HepG2 (cell line): ENCODE results near the gene OOSP1. TPM values are rescaled to one million over a fixed set of nuclear protein-coding genes. Genes with fewer than 3 reads are reported as not detected.
"Not testable (repeated sequence)": the region's sequence is repeated elsewhere in the genome, so short reads cannot be mapped to it uniquely, and the experiment has no call there.

Experiments
- ATAC-seq: fragments of 200-7000 bp; cut with Tn5 transposase; 3 replicates; pipeline ENCODE4 v1.9.1; 2020; ENCODE audit warnings: mild to moderate bottlenecking, moderate library complexity
- BruUV-seq: library from RNA; stranded (reverse); fragments of 400-500 nt; replicated peaks from 2 replicates; lab custom pipeline; 2021; lab: Mats Ljungman, UMichigan
- CTCF ChIA-PET: fragments of 300-600 bp; formaldehyde crosslinking; extraction: SDS; loops from one replicate; lab custom pipeline; 2021; ENCODE audit warnings: low total read pairs, inconsistent platforms, low intra/inter-chr PET ratio; lab: Yijun Ruan, JAX
- POLR2A ChIA-PET: fragments of 350-600 bp; sonication (Branson Sonifier 250); formaldehyde crosslinking; loops from one replicate; lab custom pipeline; 2020; ENCODE audit warnings: antibody characterized with exemption, inconsistent platforms; lab: Yijun Ruan, JAX
- DNase-seq: peaks from one replicate; pipeline ENCODE4 v3.0.0-alpha.2; 2015; ENCODE audit warnings: low spot score
- FAIRE-seq: peaks from 3 replicates; lab custom pipeline; 2011; peaks lifted over from hg19 to GRCh38; lab: Jason Lieb, UNC
- H2AFZ ChIP-seq: one replicate; pipeline ENCODE4 v1.6.1; 2011; ENCODE audit warnings: low read length, inconsistent platforms
- H3K27ac ChIP-seq: fragments of 300-600 bp; 3 replicates; pipeline ENCODE4 v1.8.0; 2011; ENCODE audit warnings: mixed run types, mild to moderate bottlenecking, mixed read lengths, low read length, inconsistent platforms; ENCODE audit not compliant: insufficient read depth; ENCODE audit errors: extremely low read length
- H3K27me3 ChIP-seq, 2 experiments: fragments of 200-600 bp in 1 of 2; 2 replicates in 1 of 2; 3 replicates in 1 of 2; pipeline versions ENCODE4 v1.6.0 to v1.8.0; 2011; ENCODE audit warnings: low read length in 2 of 2, mild to moderate bottlenecking in 2 of 2, moderate library complexity in 2 of 2, inconsistent platforms in 1 of 2; ENCODE audit not compliant: insufficient read depth in 2 of 2, control insufficient read depth in 1 of 2
- H3K36me3 ChIP-seq, 2 experiments: fragments of 200-600 bp in 1 of 2; replicated peaks in 1 of 2; 2 replicates in 1 of 2; 3 replicates in 1 of 2; pipeline versions ENCODE4 v1.5.1 to v1.8.0; 2011; ENCODE audit warnings: low read length in 2 of 2, inconsistent platforms in 1 of 2; ENCODE audit not compliant: insufficient read depth in 2 of 2, control insufficient read depth in 1 of 2
- H3K4me1 ChIP-seq: 2 replicates; pipeline ENCODE4 v1.5.1; 2012; ENCODE audit warnings: low read length, inconsistent platforms; ENCODE audit not compliant: insufficient read depth
- H3K4me2 ChIP-seq: 2 replicates; pipeline ENCODE4 v1.6.0; 2011; ENCODE audit warnings: low read depth, low read length, inconsistent platforms
- H3K4me3 ChIP-seq, 3 experiments: fragments of 200-600 bp in 1 of 3; sonication (generic), shearing (Covaris generic) in 1 of 3; replicated peaks in 1 of 3; 2 replicates each; pipeline ENCODE4 v1.5.1; 2011 to 2016; ENCODE audit warnings: low read length in 3 of 3, inconsistent platforms in 2 of 3, low read depth in 2 of 3, mild to moderate bottlenecking in 2 of 3, control low read depth in 1 of 3, mixed read lengths in 1 of 3; ENCODE audit not compliant: insufficient read depth in 1 of 3
- H3K79me2 ChIP-seq: one replicate; pipeline ENCODE4 v1.6.1; 2011; ENCODE audit warnings: low read length, inconsistent platforms; ENCODE audit not compliant: insufficient read depth
- H3K9ac ChIP-seq: 2 replicates; pipeline ENCODE4 v1.6.0; 2011; ENCODE audit warnings: mild to moderate bottlenecking, low read depth, low read length, inconsistent platforms; ENCODE audit not compliant: insufficient read depth
- H3K9me3 ChIP-seq: 2 replicates; pipeline ENCODE4 v1.5.1; 2012; ENCODE audit warnings: mild to moderate bottlenecking, low read length
- H4K20me1 ChIP-seq: 2 replicates; pipeline ENCODE4 v1.6.0; 2011; ENCODE audit warnings: inconsistent platforms, mild to moderate bottlenecking, low read length, moderate library complexity; ENCODE audit not compliant: insufficient read depth
- GRHL1 ChIP-seq: sonication (generic); formaldehyde crosslinking; conservative IDR thresholded peaks from 2 replicates; pipeline ENCODE4 v1.8.0; 2022; ENCODE audit warnings: missing genetic modification reagents
- PAXIP1 ChIP-seq: sonication (generic); formaldehyde crosslinking; conservative IDR thresholded peaks from 2 replicates; pipeline ENCODE4 v1.4.0; 2020; ENCODE audit warnings: mild to moderate bottlenecking, missing genetic modification reagents, moderate library complexity
- WGBS: methylation state at CpG from one replicate; pipeline ENCODE4 v1.1.6; 2017; ENCODE audit warnings: low lambda C conversion rate; 5-methylcytosine and 5-hydroxymethylcytosine counted together
- in situ Hi-C: cut with HindIII; loops from 2 replicates; pipeline ENCODE4 v1.10.0; 2017; ENCODE audit warnings: low pct_unique_long_range_greater_than_20kb; ENCODE audit not compliant: extremely low pct_ligation_motif_present
- intact Hi-C: fragments of 100-400 bp; cut with micrococcal nuclease; formaldehyde crosslinking; loops from one replicate; pipeline ENCODE4 v1.10.0; 2022; ENCODE audit not compliant: unreplicated experiment
- polyA plus RNA-seq, 8 experiments: library from polyadenylated mRNA; depleted of rRNA in 3 of 8; stranded (reverse) in 7 of 8; unstranded in 1 of 8; fragments of >200 nt; fragmentation: Illumina TruSeq in 4 of 8; extraction: Trizol in 4 of 8; gene quantifications; 2 replicates each; pipeline versions ENCODE4 v1.2.1 to v1.2.3, GENCODE V29; 2011 to 2016; ENCODE audit warnings: low read depth in 4 of 8, missing spikeins in 1 of 8, mixed read lengths in 1 of 8; ENCODE audit not compliant: insufficient read depth in 1 of 8
- total RNA-seq, 5 experiments: library from RNA; depleted of rRNA; stranded (reverse); fragments of >200 nt; fragmentation: Illumina TruSeq; extraction: Trizol; gene quantifications; 2 replicates each; pipeline ENCODE4 v1.2.3, GENCODE V29; 2016; ENCODE audit warnings: low read depth in 1 of 5

The OOSP1 gene
- total and polyA plus RNA-seq, 2 of the 13 experiments (the other 11 are each of a cell fraction or from before 2014, with no cell fraction given), result not detected

- no peak overlapping the region for H3K4me2 ChIP-seq
- in situ Hi-C loops, result no loop called here
- POLR2A ChIA-PET, result no interaction called here
- FAIRE-seq, result no peak
- H3K9me3 ChIP-seq, result no peaks in the 10 kb centered on the region
- ATAC-seq, result no peak
- H3K9ac ChIP-seq, result no peak overlapping the region
- H3K4me1 ChIP-seq, result no peaks in the 10 kb centered on the region
- no peaks in the 10 kb centered on the region for H3K79me2 ChIP-seq
- BruUV-seq, result no TSS peak
- TF ChIP-seq GRHL1 (CRISPR knock-in tag), result no peak
- TF ChIP-seq PAXIP1, result no peak
- TF ChIP-seq, all 625 proteins: peak for 0
- CTCF ChIA-PET, result no interaction called here
- Histone ChIP-seq H4K20me1 (no peaks in the 10 kb centered on the region), H3K27me3 (no peaks in the 10 kb centered on the region), H2AFZ (no peak overlapping the region), H3K4me3 (no peak overlapping the region), H3K27ac (no peak overlapping the region), H3K36me3 (no peaks in the 10 kb centered on the region)
- no peak for DNase-seq
- intact Hi-C loops, result no loop called here
- 0% methylated on average over 4 of the region's 4 CpGs for WGBS
Measured at GRCh38 chr11:59981106-59981770, 43.0 kb downstream of the OOSP1 start.

- H4K20me1 ChIP-seq, H3K4me1 ChIP-seq, BruUV-seq, H3K27me3 ChIP-seq, H3K4me3 ChIP-seq, H3K36me3 ChIP-seq, FAIRE-seq, H2AFZ ChIP-seq, CTCF ChIA-PET, H3K9me3 ChIP-seq, in situ Hi-C loops, ATAC-seq, intact Hi-C loops, DNase-seq, H3K4me2 ChIP-seq, H3K27ac ChIP-seq, H3K9ac ChIP-seq, POLR2A ChIA-PET, H3K79me2 ChIP-seq: not testable (repeated sequence)
- 12% methylated on average over 4 of the region's 4 CpGs for WGBS
Measured at GRCh38 chr11:59982037-59982436, 43.8 kb downstream of the OOSP1 start.
